ENCODE data around the gene OVAAL.

DNA sequence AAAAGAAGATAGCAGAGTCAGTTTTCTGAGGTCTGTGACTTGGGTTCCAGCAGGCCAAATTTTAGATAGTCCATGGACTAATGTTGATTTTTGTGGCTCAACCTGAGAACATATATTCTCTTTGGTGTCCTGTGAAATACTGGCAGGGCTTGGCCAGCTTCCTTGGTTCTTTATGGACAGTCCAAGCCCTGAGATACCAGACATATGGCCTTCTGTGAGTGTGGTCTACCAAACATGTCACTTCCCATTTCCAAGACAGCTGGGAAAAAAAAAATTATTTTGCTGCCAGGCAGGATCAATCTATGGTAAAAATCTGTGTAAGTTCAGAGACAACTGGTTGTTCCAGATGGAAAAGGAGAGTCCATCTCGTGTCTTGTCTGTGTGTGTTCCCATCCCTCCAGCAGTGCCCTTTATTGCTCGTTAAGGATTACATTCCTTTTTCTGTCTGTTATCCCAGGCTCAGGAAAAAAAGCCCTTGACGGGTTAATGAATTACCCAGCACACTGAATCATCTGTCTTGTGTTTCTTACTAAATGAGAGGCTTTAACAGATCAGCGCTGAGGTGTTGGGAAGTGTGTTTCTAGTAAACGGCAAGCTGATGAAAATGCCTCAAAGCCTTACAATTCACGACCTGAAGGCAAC is 39.7 kb downstream of the OVAAL start:
- TF ChIP-seq POLR2A (IDR thresholded peaks at IDR 0.05; ENCODE audit: low read length) = no peak
- no peak for TF ChIP-seq GATA1 (IDR thresholded peaks at IDR 0.05; ENCODE audit: low read depth, low read length)

All from erythroblast (primary cell).